Measurements from ENCODE around the gene ARNT2.

ARNT2 gene

DNA sequence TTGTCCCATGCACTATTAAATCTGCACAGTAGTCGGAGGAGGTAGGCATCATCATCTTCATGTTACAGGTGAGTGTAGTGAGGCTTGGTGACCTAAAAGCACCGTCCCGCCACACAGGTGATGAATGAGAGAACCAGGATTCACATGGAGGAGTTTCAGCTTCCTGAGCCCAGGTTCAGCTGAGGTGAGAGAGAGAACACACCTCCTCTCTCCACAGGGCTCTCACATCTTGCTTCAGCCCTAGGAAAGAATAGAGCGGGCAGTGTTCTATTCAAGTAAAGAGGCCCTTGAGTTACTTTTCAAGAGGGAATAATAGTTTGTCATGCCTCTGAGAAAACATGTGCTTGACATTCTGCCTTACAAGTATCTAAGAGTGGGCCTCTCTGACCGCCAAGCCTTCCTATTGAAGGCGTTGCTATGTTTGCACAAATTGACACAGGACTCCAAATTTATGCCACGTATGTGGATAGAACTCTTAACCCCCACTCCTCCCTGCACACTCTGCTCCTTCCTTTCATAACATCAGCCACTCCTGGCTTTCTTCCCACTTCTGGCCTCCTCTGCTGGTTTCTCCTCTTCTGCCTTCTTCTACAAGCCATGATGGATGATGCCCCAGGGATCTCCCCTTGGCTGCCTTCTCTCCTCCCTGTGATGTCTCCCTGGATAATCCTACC lies 152.6 kb downstream of the ARNT2 start:
- DNase-seq (ENCODE audit: low read depth) = no peak

DNA sequence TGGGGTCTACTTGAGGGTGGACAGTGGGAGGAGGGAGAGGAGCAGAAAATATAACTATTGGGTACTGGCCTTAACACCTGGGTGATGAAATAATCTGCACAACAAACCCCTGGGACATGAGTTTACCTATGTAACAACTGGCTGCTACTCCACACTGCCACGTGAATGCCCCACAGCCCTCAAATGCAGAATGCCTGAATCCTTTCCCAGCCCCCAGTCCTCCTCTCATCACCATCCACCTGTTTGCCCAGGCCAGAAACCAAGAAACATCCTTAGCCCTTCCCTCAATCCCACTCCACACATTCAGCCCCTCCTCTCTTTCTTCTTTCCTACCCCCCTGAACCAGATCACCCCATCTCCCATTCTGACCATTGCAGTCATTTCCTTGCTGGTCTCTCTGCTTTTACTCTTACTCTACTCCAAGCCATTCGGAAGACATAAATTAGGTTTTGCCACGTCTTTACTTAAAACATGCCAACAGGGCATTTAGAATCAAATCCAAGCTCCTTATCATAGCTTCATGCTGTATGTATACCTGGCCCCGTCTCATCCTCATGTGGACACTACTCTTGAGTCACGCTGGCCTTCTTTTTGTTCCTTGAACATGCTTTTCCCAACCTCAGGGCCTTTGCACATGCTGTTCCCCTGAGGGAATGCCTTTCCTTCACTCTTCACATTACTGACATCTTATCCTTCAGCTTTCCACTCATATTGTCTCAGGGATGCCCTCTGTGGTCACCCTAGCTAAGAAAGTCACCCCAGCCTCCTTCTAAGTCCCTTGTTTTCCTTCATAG lies 153.5 kb downstream of the ARNT2 start:
- DNase-seq (ENCODE audit: low read depth) = no peak

DNA sequence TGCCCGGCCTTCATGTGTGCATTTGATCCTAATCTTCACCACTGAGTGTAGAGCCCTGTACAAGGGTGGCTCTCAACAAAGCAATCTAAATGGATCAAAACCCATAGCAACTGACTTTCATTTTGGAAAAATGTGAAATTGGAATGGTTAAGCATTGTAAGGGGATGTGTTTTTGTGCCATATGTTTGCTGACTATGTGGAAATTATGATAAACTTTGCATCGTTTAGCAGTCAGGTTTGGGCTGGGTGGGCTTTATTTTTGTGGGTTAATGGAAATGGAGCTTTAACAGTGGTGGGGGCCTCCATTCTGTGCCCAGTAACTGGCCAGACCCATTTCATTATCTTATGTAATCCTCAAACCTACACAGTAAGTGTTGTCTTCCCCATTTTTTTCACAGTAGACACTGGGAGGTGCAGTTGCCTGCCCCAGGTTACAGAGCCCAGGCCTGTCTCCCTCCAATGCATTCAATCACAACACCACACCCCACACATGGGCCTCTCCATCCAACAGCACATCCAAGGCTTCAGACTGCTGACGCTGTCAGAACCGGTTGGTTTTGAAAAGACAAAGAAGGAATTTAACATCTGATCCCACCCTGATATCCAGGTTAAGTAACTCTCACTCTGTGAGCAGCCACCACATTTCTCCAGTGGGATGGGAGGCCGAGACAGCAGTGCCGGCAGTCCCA lies 154.6 kb downstream of the ARNT2 start:
- DNase-seq (ENCODE audit: low read depth) = no peak

DNA sequence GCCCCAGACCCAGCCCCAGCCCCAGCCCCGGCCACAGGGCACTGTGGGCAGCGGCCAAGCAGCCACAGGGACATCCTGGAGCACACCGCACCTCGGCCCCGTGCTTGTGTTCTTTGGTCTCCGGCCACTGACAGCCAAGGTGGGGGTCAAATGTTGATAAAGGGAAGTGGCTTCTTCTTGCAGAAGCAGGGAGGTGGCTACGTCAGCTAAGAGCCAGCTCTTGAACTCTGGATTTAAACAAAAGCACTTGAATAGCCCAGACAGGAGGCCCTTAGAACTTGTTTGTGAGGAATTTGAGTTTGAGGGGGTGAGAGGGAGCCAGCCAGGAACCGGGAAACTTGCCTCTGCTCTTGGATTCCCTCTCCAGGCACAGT lies 155.1 kb downstream of the ARNT2 start:
- no peak for DNase-seq (ENCODE audit: low read depth)

DNA sequence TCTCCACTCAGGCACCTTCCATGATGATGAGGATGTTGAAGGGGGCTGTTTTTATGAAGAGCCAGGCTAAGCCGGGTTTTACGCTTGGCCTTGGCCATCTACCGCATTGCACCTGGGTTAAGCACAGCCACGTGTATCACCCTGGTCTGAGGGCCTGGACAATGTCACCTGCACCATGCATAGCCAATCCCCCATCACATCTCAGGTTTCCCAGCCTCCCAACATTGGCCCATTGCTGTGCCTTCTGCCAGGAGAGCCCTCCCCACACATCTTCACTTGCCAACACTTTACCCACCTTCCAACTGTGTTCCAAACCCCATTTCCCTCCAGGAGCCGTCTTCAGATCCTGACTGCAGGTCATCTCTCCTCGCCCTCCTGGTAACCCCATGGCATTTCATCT lies 155.6 kb downstream of the ARNT2 start:
- DNase-seq (ENCODE audit: low read depth) = no peak

DNA sequence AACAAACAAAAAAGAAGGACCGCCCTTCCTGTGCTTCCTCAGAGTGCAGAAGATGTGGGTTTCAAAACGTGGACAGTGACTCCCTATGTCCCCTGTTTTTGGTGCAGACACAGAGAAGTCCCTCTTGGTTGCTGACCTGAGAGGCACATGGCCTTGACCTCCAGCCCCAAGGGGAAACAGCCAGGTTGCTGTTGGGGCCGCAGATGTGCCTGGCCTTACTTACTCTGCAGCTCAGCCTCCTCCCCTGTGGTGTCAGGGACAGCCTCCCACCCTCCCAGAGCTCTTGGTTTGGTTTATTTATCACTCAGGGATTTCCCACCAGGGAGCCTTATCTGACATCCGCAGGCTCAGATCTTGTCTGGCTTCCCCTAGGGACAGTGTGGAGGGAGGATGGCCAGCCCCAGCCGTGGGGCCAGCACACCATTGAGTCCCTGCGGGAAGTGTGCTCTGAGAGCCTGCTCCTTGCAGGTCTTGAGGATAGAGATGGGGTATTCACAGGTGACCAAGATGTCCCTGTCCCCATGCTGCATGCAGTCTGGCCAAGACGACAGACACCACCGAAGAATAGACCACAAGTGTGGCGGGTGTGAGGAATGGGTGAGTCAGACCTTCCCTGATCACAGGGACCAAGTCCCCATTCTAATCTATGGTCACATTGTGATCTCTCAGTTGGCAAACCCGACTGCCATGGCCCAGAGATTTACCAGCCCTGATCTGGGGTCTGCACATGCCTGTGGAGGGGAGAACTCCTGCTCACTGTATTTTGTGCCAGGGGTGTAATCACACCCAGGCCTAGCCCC lies 156.6 kb downstream of the ARNT2 start:
- DNase-seq (ENCODE audit: low read depth) = no peak

DNA sequence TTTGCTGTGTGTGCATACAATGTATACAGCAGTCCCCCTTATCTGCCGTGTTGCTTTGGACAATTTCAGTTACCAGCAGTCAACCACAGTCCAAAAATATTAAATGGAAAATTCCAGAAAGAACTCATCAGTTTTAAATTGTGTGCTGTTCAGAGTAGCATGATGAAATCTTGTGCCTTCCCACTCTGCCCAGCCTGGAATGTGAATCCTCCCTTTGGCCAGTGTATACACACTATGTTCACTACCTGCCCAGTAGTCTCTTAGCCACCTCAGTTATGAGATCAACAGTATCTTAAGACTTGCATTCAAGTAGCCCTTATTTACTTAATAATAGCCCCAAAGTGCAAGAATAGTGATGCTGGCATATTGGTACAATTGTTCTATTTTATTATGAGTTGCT lies 157.3 kb downstream of the ARNT2 start:
- no peak for DNase-seq (ENCODE audit: low read depth)

DNA sequence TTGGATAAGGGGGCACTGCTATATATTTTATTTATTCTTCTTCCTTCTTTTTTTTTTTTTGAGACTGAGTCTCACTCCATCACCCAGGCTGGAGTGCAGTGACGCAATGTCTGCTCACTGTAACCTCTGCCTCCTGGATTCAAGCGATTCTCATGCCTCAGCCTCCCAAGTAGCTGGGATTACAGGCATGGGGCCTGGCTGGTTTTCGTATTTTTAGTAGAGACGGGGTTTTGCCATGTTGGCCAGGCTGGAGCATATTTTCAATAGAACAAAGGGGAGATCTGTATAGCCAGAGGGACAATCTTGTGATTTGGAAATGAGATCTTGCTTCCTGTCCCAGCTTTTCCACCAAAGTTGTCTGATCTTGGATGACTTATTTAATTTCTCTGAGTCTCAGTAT lies 157.9 kb downstream of the ARNT2 start:
- DNase-seq (ENCODE audit: low read depth) = no peak

DNA sequence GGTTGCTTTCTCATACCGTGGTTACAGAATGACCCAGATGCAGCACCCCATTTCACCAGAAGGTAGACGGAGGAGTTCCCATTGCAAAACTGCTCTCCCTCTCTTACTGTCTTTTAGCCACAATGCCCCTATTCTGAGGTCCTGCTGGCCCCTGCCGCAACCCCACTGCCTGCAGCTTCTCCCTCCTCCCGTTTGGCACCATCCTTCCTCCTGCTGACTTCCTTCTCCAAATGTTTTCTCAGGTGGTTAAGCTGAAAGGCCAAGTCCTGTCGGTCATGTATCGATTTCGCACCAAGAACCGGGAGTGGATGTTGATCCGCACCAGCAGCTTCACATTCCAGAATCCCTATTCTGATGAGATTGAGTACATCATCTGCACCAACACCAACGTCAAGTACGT lies 158.7 kb downstream of the ARNT2 start:
- DNase-seq (ENCODE audit: low read depth) = no peak

DNA sequence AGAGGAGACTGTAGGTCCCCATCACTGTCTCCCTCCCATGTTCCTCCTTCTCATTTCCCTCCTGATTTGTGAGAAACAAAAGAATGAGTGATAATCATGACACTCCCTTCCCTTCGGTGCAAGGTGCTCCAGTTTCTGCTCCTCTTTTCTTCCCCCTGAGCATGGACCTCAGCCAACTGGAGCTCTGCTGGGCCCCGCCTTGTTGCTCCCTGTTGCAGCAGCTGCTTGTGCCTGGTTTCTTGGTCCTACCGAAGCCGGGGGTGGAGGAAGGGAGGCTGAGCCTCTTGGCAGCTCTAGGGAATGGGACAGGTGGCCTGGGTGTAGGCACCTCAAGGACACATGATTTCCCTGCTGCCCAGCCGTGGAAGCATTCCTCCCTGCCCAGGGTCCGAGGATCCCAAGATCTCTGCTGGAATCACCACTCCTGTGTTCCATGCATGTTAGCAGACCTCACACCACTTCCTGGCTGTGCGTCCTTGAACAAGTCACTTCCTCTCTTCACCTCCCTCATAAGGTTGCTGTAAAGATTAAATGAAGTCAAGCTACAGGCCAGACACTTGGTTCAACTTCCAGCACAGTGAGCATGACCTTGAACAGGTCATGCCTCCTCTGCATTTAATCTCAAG lies 159.3 kb downstream of the ARNT2 start:
- DNase-seq (ENCODE audit: low read depth) = no peak

DNA sequence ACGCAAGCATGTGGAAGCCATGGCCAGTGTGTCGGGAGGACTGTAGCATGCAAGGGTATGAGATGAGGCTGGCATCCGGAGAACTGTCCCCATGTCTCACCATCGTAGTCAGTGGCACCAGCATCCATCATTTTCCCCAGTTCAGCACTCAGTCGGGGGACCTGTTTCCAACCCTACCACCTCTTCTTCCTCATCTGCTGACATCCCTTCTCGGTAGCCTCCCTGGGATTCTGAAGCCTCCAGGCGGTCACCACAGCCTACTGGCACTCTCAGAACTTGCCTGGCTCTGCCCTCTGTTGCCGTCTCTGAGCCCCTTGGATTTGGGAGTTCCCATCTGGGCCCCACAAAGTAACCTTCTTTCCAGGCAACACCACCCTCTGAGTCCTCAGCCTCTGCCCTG lies 159.9 kb downstream of the ARNT2 start:
- DNase-seq (ENCODE audit: low read depth) = no peak

DNA sequence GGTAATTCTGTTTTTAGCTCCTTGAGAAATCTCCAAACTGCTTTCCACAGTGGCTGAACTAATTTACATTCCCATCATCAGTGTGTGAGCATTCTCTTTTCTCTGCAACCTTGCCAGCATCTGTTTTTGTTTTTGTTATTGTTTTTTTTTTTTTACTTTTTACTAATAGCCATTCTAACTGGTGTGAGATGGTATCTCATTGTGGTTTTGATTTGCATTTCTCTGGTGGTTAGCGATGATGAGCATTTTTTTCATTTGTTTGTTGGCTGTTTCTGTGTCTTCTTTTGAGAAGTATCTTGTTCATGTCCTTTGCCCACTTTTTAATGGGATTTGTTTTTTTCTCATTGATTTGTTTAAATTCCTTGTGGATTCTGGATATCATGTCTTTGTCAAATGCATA lies 161.2 kb downstream of the ARNT2 start:
- no peak for DNase-seq (ENCODE audit: low read depth)

DNA sequence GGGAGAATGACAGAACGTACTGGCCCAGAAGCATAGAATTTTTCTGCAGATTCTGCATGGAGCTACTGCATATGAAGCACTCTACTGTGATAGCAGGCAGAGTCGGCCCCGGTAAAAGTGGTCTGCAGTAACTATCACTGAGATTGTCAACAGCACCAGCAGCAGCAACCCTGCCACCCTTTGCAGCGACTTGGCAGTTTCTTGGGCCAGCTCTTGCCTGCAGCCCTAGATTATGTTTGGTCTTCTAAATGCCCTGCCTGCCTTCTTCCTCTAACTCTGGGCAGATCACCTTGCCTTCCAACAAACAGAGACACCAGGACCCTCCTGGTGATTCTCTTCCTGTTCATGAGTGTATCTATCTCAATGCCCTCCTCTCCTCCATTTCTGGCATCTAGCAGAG lies 161.8 kb downstream of the ARNT2 start:
- DNase-seq (ENCODE audit: low read depth) = no peak

DNA sequence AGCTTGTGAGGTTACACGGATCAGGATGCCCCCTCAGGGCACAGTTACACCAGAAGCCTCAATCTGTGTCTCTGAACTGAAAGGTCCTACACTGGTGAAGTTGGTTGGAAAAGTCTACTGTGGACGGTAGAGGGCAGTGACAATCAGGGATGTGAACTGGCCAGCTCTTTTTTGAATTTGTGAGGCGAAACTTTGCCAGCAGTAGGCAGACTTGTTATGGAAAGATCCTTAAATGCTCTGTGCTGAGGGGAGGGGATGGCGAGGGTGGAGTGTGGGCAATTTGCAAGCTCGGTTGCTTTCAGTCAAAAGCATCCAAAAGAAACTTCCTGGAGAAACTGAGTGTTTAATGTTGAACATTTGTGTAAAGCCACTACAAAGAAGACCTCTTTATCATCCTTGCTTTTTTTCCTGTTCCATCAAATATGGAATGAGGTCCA lies 163.6 kb downstream of the ARNT2 start:
- DNase-seq (ENCODE audit: low read depth) = no peak

DNA sequence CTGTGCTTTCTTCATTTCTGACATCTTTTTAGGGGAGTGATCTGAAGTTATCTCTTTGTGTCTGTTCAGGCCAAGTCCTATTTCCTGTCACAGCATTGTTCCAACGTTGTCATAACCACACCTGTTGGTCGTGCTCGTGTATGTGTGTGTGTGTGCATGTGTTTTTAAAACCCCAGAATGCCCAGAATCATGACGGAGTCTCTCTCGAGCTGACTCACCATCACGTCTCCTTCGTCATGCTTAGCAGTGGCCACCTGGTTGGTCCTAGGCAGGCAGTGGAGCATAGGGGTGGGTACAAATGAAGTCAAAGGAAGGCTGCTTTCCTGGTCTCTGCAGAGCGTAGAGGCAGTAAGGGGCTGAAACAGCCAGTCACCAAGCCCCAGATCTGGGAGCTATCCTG lies 164.1 kb downstream of the ARNT2 start:
- DNase-seq (ENCODE audit: low read depth) = no peak

DNA sequence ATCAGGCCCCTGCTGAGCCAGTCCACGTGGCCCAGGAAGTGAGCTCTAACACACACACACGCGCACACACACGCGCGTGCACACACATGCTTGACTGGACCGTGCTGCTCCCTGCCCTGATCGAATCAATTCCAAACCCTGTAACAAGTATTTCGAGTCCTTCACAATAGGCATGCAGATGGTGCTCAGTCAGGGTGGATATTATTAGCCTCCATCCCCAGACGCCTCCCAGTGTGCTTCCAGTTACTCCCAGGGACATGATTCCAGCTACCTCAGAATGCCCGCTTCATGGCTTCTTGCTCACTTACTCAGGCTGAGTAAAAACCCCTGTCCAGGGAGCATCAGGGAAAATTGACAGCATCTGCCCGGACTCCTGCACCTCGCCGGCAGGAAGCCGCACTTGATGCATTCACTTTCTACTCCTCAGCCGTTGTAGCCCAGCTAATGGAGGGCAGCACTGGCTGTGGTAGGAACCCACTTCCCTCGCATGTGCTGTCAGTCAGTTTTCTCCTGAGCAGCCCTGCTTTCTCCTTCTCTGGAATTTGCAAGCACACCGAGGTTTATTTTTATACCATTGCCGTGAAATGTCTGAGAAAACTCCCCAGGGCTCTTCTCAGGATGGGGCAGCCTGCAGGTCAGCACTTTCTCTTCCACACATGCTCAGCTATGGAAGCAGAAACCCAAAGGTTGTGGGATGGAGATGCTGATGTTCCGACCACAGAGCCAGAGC lies 164.9 kb downstream of the ARNT2 start:
- no peak for DNase-seq (ENCODE audit: low read depth)

DNA sequence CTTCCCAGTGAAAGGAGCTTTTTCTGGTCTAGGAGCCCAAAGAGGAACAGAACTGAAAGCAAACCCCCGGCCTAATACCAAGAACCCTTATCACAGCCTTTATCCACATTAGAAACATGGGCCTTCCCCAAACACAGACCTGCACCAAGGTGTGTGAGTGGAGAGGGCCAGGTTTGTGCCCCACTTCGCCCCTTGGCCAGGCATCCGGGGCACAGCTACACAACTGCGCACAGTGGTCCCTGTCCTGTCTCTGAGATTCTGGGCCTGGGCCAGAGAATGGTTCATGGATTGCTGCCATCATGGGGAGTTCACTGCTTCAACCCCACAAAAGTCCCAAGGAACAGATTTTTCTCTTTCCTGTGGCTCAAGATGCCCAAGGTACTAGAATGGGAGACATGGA lies 165.5 kb downstream of the ARNT2 start:
- no peak for DNase-seq (ENCODE audit: low read depth)

DNA sequence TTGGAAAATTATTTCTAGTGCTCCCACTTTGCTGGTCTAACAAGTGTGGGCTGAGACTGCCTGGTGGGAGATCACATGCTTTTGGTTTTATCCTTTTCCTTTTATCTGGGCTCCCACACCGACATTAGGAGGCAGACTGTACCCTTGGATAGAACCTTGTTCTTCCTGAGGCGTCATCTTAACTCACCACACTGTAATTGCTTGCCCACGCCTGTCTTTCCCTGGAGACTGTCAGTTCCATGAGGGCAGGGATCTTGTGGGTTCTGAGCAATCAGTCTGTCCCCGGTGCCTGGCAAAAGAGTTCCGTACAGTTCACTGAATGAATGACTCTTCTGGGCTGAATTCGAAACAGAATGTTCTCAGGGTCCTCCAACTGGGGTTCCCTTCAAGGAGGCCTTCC lies 166.4 kb downstream of the ARNT2 start:
- DNase-seq (ENCODE audit: low read depth) = no peak

DNA sequence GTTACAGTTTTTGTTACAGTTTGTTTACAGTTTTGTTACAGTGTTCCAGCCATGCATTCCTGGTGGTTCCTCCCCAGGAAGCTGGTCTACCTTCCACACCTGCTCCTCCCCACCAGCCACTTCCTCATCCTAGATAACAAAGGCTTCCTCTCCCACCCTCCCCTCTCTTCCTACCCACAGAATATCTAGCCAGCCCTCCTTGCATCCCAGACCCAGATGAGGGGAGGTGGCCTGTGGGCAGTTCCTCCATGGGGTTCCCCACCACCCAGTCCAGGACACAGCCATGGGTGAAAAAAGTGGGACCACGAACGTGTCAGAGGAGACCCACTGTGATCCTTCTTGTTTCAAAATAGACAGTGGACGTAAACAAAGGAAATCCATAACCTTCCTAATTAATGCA lies 168.2 kb downstream of the ARNT2 start:
- DNase-seq (ENCODE audit: low read depth) = no peak

DNA sequence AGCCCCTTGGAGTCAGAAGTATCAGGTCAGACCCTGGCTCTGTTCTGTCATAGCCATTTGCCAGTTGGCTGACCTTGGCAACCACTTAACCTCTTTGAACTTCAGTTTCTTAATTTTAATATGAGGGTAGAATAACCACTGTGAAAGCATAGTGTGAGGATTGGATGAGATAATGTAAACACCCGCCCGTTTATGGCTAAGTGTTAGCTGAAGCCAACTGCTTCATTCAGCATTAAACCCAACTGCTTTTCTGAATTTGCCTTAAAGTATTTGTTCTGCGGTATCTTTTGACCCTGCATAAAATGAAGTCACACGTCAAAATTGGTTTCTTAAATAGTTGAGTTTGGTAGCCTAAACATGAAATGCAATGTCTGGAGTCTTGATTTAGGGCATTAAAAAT lies 169.4 kb downstream of the ARNT2 start:
- no peak for DNase-seq (ENCODE audit: low read depth)

DNA sequence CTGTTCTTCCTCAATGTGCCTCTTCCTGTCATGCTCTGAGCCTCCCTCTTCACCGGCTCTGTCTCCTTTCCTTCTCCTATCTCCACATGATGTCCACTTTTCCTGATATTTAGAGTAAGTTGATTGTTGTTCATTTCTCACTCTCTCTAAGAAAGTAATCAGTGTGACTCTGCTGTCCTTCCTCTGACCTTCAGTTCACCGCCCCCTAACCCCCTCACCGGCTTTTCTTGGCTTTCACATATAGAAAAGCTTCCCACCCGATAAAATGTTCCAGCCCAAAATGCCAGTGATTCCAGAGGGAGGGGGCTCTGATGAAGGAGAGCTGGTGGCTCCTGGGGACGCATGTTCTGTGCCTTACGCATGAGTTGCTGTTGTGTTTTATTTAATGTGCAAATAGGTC lies 170.4 kb downstream of the ARNT2 start:
- DNase-seq (ENCODE audit: low read depth) = no peak

Data from stimulated activated CD8-positive, alpha-beta memory T cell treated with anti-CD3 and anti-CD28 coated beads, Interleukin-4, amount 100 ng/mL, for 24 hours (primary cell).